PC-9 (cell line): Measurements from ENCODE around the gene GGN. TPM values are rescaled to one million over a fixed set of nuclear protein-coding genes. Genes with fewer than 3 reads are reported as not detected.

Experiments used
- BruUV-seq: library from RNA; stranded (reverse); fragments of 400-500 nt; replicated peaks from 2 replicates; lab custom pipeline; 2021; lab: Mats Ljungman, UMichigan
- CTCF ChIA-PET: fragments of 300-600 bp; sonication (Branson Sonifier 250); formaldehyde crosslinking; loops from one replicate; lab custom pipeline; 2022; ENCODE audit warnings: antibody characterized with exemption; lab: Charles Lee
- POLR2A ChIA-PET: fragments of 300-600 bp; sonication (Branson Sonifier 250); formaldehyde crosslinking; loops from one replicate; lab custom pipeline; 2022; ENCODE audit warnings: antibody characterized with exemption; ENCODE audit not compliant: unreplicated experiment; lab: Charles Lee
- DNase-seq, 2 experiments: peaks; one replicate each; pipeline versions ENCODE4 v3.0.0 to v3.0.0-alpha.2; 2015 to 2022; ENCODE audit warnings: mixed read lengths in 1 of 2
- H2AFZ ChIP-seq: fragments of 200-600 bp; sonication (generic); 2 replicates; pipeline ENCODE4 v1.8.1; 2017; ENCODE audit warnings: antibody characterized with exemption
- H3F3A ChIP-seq: fragments of 200-600 bp; sonication (generic); 2 replicates; pipeline ENCODE4 v1.8.1; 2017; ENCODE audit warnings: antibody characterized with exemption, mild to moderate bottlenecking, low read depth; ENCODE audit not compliant: insufficient read depth
- H3K27ac ChIP-seq: fragments of 200-600 bp; sonication (generic); 2 replicates; pipeline ENCODE4 v1.6.1; 2016; ENCODE audit warnings: mixed run types
- H3K27me3 ChIP-seq: fragments of 200-600 bp; sonication (generic); 2 replicates; pipeline ENCODE4 v1.6.1; 2016; ENCODE audit warnings: low read depth, mixed run types; ENCODE audit not compliant: insufficient read depth
- H3K36me3 ChIP-seq: fragments of 200-600 bp; sonication (generic); 2 replicates; pipeline ENCODE4 v1.6.1; 2016; ENCODE audit warnings: low read depth, mixed run types
- H3K4me1 ChIP-seq: fragments of 200-600 bp; sonication (generic); replicated peaks from 2 replicates; pipeline ENCODE4 v1.6.1; 2016; ENCODE audit warnings: mixed run types; ENCODE audit not compliant: insufficient read depth
- H3K4me2 ChIP-seq: fragments of 200-600 bp; sonication (generic); 2 replicates; pipeline ENCODE4 v1.6.1; 2017; ENCODE audit warnings: mixed run types
- H3K4me3 ChIP-seq: fragments of 200-600 bp; sonication (generic); 2 replicates; pipeline ENCODE4 v1.6.1; 2016; ENCODE audit warnings: mixed run types
- H3K79me2 ChIP-seq: fragments of 200-600 bp; sonication (generic); 2 replicates; pipeline ENCODE4 v1.6.1; 2017; ENCODE audit warnings: low read depth, mixed run types
- H3K9me2 ChIP-seq: fragments of 200-600 bp; sonication (generic); 2 replicates; pipeline ENCODE4 v1.8.1; 2017; ENCODE audit warnings: mild to moderate bottlenecking; ENCODE audit not compliant: insufficient read depth
- H3K9me3 ChIP-seq: fragments of 200-600 bp; sonication (generic); 2 replicates; pipeline ENCODE4 v1.8.1; 2016; ENCODE audit warnings: low read depth; ENCODE audit not compliant: insufficient read depth
- H4K20me1 ChIP-seq: fragments of 200-600 bp; sonication (generic); 2 replicates; pipeline ENCODE4 v1.8.1; 2017; ENCODE audit not compliant: insufficient read depth
- CTCF ChIP-seq: fragments of 200-600 bp; sonication (generic); conservative IDR thresholded peaks from 2 replicates; pipeline ENCODE4 v1.6.1; 2017; ENCODE audit warnings: mixed run types, antibody characterized with exemption, mild to moderate bottlenecking, moderate library complexity
- EZH2 ChIP-seq: fragments of 200-600 bp; sonication (generic); IDR thresholded peaks from 2 replicates; pipeline ENCODE4 v1.8.0; 2017; ENCODE audit warnings: antibody characterized with exemption, low read depth
- intact Hi-C: fragments of 100-400 bp; cut with micrococcal nuclease; formaldehyde crosslinking; loops from one replicate; pipeline ENCODE4 v1.10.0; 2022; ENCODE audit not compliant: unreplicated experiment
- total RNA-seq: library from RNA; stranded (reverse); gene quantifications from 2 replicates; pipeline ENCODE4 v1.2.3, GENCODE V29; 2021

GGN gene
- total RNA-seq, 1 experiment from 2014 or later, result 1.0 TPM

- no peaks in the 10 kb centered on the region for H3K9me2 ChIP-seq
- POLR2A ChIA-PET, result interaction anchor here (0.6 kb wide), 1 partner anchor 475 kb away, joined by 5 read pairs; no protein-coding TSS in a partner anchor
- no TSS peak for BruUV-seq
Measured at GRCh38 chr19:38425222-38425809, 37.5 kb upstream of the GGN start.

DNA sequence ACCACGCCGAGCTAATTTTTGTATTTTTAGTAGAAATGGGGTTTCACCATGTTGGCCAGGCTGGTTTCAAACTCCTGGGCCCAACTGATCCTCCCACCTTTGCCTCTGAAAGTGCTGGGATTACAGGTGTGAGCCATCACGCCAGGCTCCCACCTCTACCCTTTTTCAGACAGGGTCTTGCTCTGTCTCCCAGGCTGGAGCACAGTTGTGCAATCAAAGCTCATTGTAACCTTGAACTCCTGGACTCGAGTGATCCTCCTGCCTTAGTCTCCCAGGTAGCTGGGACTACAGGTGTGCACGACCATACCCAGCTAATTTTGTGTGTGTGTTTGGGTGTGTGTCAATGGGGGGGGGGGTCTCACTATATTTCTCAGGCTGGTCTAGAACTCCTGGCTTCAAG, 36.4 kb upstream of the GGN start:
- Histone ChIP-seq H3K4me3 (no peak overlapping the region), H3F3A (no peaks in the 10 kb centered on the region), H4K20me1 (no peaks in the 10 kb centered on the region), H3K27ac (no peak overlapping the region), H3K27me3 (peaks cover 8% of the 10 kb centered on the region), H3K9me3 (no peaks in the 10 kb centered on the region), H3K4me2 (no peak overlapping the region), H3K79me2 (no peaks in the 10 kb centered on the region), H2AFZ (no peak overlapping the region), H3K36me3 (no peaks in the 10 kb centered on the region), H3K9me2 (no peaks in the 10 kb centered on the region), H3K4me1 (no peaks in the 10 kb centered on the region)
- ChIA-PET CTCF (no interaction called here), POLR2A (no interaction called here)
- intact Hi-C loops, result no loop called here
- no TSS peak for BruUV-seq
- no peak for DNase-seq
- TF ChIP-seq CTCF (no peak), EZH2 (no peak)

More at GRCh38 chr19:38425222-38425809, 37.5 kb upstream of the GGN start:
- peaks cover 11% of the 10 kb centered on the region for H3K27me3 ChIP-seq
- H3K9me3 ChIP-seq, result no peaks in the 10 kb centered on the region
- H3K36me3 ChIP-seq, result no peaks in the 10 kb centered on the region
- TF ChIP-seq EZH2 (no peak), CTCF (no peak)
- no peaks in the 10 kb centered on the region for H3K4me1 ChIP-seq
- no peak overlapping the region for H3K4me3 ChIP-seq
- H4K20me1 ChIP-seq, result no peaks in the 10 kb centered on the region
- no peaks in the 10 kb centered on the region for H3K79me2 ChIP-seq
- DNase-seq, result no peak
- H3K27ac ChIP-seq, result no peak overlapping the region
- CTCF ChIA-PET, result no interaction called here
- H2AFZ ChIP-seq, result no peak overlapping the region
- no peaks in the 10 kb centered on the region for H3F3A ChIP-seq
- intact Hi-C loops, result no loop called here
- H3K4me2 ChIP-seq, result no peak overlapping the region

GRCh38 chr19:38422438-38422837, 34.6 kb upstream of the GGN start:
- Histone ChIP-seq H3K9me2 (no peaks in the 10 kb centered on the region), H3F3A (peaks cover 9% of the 10 kb centered on the region; the same call in 1 of the 2 replicates), H3K27me3 (peaks cover 6% of the 10 kb centered on the region; the same call in 1 of the 2 replicates), H3K79me2 (no peaks in the 10 kb centered on the region), H3K4me1 (peaks cover 9% of the 10 kb centered on the region; the same call in 1 of the 2 replicates), H4K20me1 (no peaks in the 10 kb centered on the region), H3K9me3 (no peaks in the 10 kb centered on the region), H3K4me2 (no peak overlapping the region), H3K36me3 (no peaks in the 10 kb centered on the region), H3K27ac (no peak overlapping the region), H2AFZ (no peak overlapping the region), H3K4me3 (no peak overlapping the region)
- BruUV-seq, result no TSS peak
- DNase-seq, result no peak
- intact Hi-C loops, result no loop called here
- TF ChIP-seq EZH2, result no peak
- TF ChIP-seq CTCF, result no peak
- ChIA-PET POLR2A (no interaction called here), CTCF (no interaction called here)
